Astrocyte of the spinal cord (primary cell): ENCODE data around the gene TAS1R2.

Experiments used
- DNase-seq: peaks from one replicate; pipeline ENCODE4 v3.0.0; 2011; ENCODE audit warnings: low read depth, low spot score
- H3K4me3 ChIP-seq: 2 replicates; pipeline ENCODE4 v1.5.1; 2011; ENCODE audit warnings: low read depth, mild to moderate bottlenecking, low read length, moderate library complexity
- in situ Hi-C: cut with HindIII; loops from 2 replicates; pipeline ENCODE4 v1.10.0; 2017; ENCODE audit warnings: low sequenced_read_pairs
- TF ChIP-seq, protein P1 (sequence below): IDR thresholded peaks from 2 replicates; pipeline ENCODE4 v1.5.1; 2012; ENCODE audit warnings: low read depth, mild to moderate bottlenecking, low read length, inconsistent platforms

Gene TAS1R2

DNA sequence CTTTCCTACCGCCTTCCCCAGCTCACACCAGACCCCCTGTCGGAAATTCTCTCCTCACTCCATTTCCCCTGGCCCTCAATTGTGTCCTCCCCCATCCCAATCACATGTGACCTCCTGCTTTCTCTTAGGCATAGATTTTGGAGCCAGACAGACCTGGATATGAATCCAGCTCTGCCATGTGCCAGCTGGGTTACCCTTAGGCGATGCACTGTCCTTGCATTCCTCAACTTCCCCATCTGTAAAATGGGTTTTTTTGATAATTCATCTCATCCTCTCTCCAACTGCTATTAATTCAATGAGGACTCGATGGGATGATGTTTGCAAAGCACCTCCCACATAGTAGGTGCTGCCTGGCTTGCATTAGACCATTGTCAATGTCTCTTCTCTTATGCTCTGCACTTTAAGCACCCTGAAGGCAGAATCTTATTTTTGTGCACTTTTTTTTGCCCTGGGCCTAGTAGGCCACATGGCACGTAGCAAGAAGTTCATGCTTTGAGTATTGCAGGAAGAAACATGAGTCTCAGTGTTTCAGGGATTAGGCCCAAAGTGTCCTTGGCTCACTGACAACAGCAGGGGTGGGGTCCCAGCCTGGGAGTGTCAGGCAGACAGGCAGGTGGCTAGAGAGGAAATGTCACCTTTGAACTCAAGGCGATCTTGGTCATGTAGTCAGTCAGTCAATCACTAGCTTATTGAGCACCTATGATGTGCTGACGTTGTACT lies 47.6 kb downstream of the TAS1R2 start:
- TF ChIP-seq, protein P1, sequence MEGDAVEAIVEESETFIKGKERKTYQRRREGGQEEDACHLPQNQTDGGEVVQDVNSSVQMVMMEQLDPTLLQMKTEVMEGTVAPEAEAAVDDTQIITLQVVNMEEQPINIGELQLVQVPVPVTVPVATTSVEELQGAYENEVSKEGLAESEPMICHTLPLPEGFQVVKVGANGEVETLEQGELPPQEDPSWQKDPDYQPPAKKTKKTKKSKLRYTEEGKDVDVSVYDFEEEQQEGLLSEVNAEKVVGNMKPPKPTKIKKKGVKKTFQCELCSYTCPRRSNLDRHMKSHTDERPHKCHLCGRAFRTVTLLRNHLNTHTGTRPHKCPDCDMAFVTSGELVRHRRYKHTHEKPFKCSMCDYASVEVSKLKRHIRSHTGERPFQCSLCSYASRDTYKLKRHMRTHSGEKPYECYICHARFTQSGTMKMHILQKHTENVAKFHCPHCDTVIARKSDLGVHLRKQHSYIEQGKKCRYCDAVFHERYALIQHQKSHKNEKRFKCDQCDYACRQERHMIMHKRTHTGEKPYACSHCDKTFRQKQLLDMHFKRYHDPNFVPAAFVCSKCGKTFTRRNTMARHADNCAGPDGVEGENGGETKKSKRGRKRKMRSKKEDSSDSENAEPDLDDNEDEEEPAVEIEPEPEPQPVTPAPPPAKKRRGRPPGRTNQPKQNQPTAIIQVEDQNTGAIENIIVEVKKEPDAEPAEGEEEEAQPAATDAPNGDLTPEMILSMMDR: no peak
- no peak for DNase-seq
- in situ Hi-C loops: no loop called here
- H3K4me3 ChIP-seq: no peak overlapping the region

DNA sequence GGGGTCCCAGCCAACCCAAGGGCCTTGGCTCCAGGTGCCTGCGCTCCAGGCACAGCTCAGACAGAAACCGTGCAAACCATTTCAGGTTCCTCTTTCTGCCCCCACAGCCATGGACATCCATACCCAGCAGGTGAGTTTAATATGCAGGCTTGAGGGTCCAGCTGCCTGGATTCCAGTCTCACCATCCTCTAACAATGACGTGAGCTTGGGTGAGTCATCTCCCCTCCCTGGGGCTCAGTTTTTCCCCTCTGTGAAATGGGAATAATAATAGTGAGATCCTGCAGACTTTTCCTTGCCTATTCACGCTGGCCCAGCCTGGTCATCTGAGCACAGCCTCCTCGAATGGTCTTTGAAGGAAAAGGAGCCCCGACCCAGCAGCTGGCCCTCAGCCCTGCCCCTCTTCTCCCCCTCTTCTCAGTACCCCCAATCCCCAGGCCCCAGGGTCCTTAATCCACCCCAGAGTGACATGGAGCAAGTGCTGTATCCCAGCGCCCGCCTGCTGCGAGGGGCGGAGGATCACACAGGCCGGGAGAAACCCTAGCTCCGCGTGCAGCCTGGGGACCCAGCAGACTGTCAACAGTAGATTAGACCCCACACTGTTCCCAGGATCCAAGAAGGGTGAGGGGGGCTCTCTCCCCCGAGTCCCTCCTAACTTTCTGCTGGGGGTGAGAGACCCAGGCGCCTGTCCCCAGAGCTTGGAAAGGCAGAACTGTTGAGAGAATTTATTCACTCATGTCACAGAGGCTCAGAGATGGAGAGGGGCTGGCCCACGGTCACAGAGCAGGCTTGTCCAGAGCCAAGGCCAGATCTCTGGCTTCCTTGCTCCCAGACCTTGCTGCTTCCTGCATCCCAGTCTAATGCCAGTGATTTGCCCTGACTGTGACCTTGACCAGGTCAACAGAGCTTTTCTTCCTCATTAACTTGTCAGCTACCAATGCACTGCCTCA lies 49.2 kb downstream of the TAS1R2 start:
- DNase-seq: no peak
- no peak overlapping the region for H3K4me3 ChIP-seq
- TF ChIP-seq, protein P1: no peak
- in situ Hi-C loops: no loop called here

DNA sequence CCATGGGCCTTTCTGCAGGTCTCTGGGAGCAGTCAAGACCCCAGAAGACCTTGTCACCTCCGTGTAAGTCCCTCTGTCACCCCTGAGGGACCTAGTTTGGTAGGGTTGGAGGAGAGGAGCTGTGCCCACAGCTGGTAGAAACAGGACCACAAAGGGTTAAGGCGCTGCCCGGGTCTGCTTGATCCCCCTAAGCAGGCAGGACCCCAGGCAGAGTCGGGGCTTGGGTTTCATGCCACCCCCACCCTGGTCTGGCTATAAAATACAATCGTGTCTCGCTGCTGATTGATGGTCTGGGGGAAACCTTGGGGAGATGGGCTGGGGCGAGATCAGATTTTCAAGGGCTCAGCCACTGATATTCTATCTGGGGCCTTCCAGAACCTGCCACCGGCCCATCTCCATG lies 50.9 kb downstream of the TAS1R2 start:
- no peak for DNase-seq
- TF ChIP-seq, protein P1: no peak
- no peak overlapping the region for H3K4me3 ChIP-seq
- in situ Hi-C loops: no loop called here

DNA sequence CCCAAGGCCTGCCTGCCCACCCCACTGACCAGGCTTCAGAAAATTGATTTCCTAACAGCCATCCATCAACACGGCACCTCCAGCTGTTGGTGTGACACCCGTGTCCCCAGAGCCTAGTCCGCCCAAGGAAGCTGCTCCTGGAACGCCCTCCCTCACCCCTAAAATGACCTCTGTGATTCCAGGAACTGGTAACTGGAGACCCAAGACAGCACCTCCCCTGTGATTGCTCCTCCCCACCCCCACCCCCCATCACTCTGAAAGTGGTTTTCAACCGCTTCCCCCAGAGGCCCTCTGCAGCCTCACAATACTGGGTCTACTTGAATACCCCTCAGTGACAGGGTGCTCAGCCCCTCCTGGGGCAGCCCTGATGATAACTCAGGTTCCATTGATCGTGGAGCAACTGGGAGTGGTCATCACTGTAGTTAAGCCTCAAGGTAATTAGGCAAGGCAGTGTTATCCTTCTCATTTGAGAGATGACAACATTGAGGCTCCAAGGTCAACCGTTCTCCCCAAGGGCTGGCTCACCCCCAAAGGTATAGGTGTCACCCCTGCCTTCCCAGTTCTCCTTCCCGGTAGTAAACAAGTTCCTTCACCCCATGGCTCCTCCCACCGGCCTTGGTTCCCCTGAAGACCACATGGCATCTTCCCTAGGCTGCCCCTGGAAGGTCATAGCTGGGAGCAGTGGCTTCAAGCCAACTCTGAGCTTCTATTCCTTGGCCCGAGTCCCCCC lies 52.0 kb downstream of the TAS1R2 start:
- no peak overlapping the region for H3K4me3 ChIP-seq
- TF ChIP-seq, protein P1: no peak
- in situ Hi-C loops: no loop called here
- no peak for DNase-seq

DNA sequence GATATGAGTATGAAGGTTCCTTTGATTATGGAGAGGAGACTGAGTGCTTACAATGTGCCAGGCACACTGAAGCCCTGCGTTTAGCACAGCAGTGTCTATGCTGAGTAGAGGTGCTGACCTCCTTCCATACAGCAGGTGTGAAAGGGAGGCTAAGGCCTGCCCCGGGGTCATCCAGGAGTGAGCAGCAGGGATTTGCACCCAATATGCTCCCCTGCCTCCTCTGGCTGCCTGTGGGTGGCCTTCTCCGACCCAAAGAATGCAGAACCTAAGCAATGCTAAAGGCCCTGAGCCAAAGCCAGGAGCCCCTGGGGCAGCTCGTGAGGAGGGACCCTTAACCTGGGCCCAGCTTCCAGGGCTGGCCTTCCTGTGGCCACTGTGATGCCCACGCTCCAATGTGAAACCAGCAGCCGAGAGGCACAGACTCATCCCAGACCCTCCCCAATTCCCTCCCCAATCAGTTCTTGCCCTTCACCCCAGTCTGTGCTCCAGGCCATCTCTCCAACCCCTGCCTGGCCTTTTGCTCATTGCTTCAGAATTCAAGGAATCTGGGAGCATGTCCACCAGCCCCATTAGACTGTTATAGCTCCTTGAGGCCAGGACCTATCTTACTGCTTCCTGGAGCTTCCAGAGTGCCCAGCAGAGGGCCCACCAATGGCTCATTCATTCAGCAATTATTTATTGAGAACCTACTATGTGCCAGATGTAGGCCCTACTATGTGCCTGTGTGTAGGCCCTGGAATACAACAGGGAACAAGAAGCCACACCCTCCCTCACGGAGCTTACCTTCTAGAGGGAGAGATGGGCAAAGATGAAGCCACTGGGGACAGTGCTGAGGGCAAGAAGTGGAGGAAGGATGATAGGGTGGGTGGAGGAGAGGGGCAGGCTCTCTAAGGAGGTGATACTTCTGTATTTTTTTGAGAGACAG lies 53.3 kb downstream of the TAS1R2 start:
- DNase-seq: no peak
- in situ Hi-C loops: no loop called here
- TF ChIP-seq, protein P1: no peak
- no peak overlapping the region for H3K4me3 ChIP-seq
